GM21526 (cell line): Measurements from ENCODE around the gene DCDC2.
"Not testable (repeated sequence)": the region's sequence is repeated elsewhere in the genome, so short reads cannot be mapped to it uniquely, and the experiment has no call there.

ENCODE experiments used
- ATAC-seq: cut with Tn5 transposase; IDR thresholded peaks from one replicate; pipeline ENCODE4 v1.9.1; 2021; ENCODE audit warnings: moderate library complexity; ENCODE audit not compliant: unreplicated experiment, low FRiP score

Gene DCDC2

GRCh38 chr6:24357336-24358218, at the start of gene DCDC2:
Gene DCDC2, minus strand, starts transcription at chr6:24358059. Its CDS starts 309 bp downstream, at chr6:24357750.
- ATAC-seq = no peak

DNA sequence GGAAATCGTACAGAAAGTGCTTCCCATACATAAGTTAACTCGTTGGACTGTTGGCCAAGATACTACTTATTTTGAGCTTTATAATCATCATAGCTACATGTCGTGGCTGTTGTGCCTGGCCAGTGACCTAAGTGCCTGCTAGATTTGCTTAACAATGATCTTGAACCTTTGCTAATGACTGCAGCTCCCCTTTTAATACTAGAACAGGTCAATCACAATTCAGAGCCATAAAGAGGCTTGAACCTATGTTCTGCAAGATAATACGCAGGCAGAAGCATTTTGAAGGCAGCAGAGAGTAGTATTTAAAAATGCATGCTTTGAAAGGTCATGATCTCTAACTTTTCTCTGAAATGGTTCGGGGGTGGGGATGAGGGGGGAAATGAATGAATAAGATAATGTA, 47.4 kb upstream of the DCDC2 start:
- no peak for ATAC-seq

DNA sequence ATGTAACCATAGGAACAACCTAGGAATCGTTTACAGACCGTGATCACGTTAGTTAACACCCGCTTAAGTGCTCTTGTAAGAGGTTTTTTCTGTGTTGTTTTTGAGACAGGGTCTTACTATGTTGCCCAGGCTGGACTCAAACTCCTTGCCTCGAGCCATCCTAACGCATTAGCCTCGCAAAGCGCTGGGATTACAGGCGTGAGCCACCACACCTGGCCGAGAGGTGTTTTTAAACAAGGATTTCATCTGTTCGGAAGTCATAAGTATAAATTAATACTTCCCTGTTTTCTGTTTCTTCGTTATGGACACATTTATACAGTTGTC, 45.6 kb upstream of the DCDC2 start:
- ATAC-seq = no peak

- peak; percentile 98 for ATAC-seq
Observed at GRCh38 chr6:24402697-24403500, 45.0 kb upstream of the DCDC2 start, which contains the start of gene MRS2. Gene MRS2, plus strand, starts transcription at chr6:24402936. Its CDS starts 111 bp downstream, at chr6:24403047.

DNA sequence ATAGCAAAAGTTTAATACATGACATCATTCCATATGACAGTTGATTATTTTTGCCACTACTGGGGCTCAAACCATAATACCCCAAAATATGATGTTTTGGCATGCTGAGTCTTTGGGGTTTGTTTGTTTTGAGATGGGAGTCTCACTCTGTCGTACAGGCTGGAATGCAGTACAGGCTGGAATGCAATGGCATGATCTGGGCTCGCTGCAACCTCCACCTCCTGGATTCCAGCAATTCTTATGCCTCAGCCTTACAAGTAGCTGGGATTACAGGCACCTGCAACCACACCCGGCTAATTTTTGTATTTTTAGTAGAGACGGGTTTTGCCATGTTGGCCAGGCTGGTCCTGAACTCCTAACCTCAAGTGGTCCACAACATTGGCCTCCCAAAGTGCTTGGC, 43.6 kb upstream of the DCDC2 start:
- ATAC-seq = no peak

DNA sequence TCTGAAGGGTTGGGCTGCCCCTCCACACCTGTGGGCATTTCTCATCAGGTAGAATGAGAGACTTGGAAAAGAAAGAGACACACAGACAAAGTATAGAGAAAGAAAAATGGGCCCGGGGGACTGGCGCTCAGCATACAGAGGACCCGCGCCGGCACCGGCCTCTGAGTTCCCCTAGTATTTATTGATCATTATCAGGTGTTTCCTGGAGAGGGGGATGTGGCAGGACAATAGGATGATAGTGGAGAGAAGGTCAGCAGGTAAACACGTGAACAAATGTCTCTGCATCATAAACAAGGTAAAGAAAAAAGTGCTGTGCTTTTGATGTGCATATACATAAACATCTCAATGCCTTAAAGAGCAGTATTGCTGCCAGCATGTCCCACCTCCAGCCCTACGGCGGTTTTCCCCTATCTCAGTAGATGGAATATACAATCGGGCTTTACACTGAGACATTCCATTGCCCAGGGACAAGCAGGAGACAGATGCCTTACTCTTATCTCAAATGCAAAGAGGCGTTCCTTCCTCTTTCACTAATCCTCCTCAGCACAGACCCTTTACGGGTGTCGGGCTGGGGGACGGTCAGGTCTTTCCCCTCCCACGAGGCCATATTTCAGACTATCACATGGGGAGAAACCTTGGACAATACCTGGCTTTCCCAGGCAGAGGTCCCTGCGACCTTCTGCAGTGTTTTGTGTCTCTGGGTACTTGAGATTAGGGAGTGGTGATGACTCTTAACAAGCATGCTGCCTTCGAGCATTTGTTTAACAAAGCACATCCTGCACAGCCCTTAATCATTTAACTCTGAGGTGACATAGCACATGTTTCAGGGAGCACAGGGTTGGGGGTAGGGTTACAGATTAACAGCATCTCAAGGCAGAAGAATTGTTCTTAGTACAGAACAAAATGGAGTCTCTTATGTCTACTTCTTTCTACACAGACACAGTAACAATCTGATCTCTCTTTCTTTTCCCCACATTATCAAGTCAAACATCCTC, 42.5 kb upstream of the DCDC2 start:
- not testable (repeated sequence) for ATAC-seq

DNA sequence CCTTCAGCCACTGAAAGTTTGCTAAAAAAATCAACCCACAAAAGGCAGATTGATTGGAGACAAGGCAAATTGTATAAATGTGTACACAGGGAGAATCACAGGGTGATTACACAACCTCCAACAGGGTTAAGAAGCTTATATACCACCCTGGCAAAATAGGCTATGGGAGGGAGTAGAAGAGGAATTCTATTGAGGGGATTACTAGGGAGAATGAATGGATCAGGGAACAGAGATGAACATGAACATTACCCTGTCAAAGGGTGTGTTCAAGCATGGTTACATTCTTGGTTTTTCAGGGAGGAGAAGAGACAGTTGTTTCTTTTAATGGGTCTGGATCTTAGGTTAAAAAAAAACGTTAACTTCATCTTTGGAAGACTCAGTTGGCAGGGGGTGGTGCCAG, 39.8 kb upstream of the DCDC2 start:
- no peak for ATAC-seq

DNA sequence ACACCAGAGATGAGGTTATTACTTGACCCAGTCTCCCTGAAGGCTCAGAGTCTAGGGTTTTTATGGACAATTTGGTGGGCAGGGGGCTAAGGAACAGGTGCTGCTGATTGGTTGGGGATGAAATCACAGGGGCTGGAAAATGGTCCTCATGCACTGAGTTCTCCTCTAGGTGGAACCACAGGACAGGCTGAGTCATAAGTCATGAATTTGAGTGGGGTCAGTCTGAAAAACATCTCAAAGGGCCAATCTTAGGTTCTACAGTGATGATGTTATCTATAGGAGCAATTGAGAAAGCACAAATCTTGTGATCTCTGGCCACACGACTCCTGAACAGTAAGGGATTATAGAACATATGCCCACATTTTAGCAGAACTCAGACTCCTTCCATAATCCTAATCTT, 39.0 kb upstream of the DCDC2 start:
- no peak for ATAC-seq

- ATAC-seq = no peak
Observed at GRCh38 chr6:24394780-24395437, 37.0 kb upstream of the DCDC2 start.

- no peak for ATAC-seq
Observed at GRCh38 chr6:24394061-24394779, 36.4 kb upstream of the DCDC2 start.

DNA sequence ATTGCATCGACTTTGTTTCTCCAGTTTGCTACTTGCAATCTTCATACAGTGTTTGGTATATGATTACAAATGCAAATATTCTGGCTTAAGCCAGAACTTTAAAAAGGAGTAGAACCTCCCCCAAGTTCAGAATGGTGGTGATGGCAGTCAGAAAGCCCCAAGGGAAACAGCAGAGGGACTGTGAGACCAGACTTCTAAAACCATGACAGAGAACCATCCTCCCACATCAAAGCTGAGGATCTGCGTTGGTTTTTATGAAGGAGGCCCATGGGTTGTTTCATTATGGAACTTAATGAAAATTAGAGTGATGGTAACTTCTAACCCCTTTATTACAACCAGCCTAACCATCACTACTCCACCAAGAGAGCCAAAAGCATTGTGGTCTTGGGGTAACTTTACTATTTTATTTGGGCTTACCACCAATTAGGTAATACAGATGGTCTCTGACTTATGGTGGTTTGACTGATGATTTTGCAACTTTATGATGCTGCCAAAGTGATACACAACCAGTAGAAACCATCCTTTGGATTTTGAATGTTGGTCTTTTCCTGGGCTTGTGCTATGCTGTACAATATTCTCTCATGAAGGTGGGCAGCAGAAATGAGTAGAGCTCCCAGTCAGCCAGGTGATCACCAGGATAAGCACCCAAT, 34.0 kb upstream of the DCDC2 start:
- peak; percentile 91 for ATAC-seq

DNA sequence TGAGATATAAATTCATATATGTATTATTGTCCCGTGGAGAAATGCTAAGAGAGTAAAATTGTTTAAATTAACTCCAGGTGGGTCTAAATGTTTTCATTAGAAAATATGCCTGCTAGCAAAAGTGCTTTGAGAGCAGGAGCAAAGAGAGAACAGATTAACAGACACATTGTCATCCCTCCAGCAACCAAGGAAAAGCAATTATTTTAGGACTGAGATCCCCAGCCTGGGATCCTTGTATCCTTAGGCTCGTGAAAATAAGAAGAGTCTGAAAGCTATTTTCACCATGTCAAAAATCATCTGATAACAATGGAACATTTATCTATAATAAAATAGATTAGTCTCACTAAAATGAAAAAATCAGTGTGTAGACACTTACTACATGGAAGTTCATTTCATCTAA, 33.3 kb upstream of the DCDC2 start:
- no peak for ATAC-seq

DNA sequence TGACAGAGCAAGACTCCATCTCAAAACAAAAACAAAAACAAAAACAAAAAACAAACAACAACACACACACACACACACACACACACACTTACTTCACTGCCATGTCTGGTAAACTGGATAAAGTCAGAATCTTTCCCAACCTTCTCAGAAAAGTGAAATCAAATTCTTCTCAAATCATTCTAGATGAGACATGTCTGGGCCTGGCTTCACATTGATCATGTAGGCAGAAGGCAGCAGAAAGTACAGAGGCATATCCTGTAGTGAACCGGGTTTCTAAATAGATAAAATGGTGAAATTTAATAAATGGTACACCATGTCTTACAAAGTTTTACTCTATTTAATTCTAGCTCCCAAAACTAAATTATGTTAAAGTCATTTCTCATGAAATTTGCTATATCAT, 30.0 kb upstream of the DCDC2 start:
- ATAC-seq = no peak

GRCh38 chr6:24385536-24386269, 27.8 kb upstream of the DCDC2 start:
- ATAC-seq = no peak

GRCh38 chr6:24384369-24385130, 26.7 kb upstream of the DCDC2 start:
- ATAC-seq = not testable (repeated sequence)

- not testable (repeated sequence) for ATAC-seq
Observed at GRCh38 chr6:24382891-24383494, 25.1 kb upstream of the DCDC2 start.

DNA sequence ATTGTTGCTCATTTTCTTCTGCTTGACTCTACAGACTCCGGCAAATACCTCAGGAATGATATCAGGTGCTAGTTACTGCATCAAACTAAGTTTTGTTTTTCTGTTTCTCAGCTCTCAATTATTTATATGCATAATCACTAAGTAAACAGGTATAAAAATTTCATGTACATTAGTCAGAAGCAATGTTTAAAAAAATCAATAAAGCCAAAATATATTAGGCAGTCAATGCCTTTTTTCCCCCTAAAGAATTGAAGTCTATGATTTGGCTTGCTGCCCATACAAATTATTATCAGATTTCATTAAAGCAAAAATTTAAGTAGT, 24.3 kb upstream of the DCDC2 start:
- ATAC-seq = no peak
